Activated T-helper 1 cell treated with anti-CD3 and anti-CD28 coated beads, Interleukin-2, amount 50 U/mL, for 16 hours (primary cell): Measurements from ENCODE around the gene KDM2A.

Experiments used
- DNase-seq, 2 donors: peaks; one replicate each; pipeline ENCODE4 v3.0.0-alpha.2; 2020; ENCODE audit warnings: low read depth in 1 of 2, low spot score in 1 of 2

KDM2A gene

DNA sequence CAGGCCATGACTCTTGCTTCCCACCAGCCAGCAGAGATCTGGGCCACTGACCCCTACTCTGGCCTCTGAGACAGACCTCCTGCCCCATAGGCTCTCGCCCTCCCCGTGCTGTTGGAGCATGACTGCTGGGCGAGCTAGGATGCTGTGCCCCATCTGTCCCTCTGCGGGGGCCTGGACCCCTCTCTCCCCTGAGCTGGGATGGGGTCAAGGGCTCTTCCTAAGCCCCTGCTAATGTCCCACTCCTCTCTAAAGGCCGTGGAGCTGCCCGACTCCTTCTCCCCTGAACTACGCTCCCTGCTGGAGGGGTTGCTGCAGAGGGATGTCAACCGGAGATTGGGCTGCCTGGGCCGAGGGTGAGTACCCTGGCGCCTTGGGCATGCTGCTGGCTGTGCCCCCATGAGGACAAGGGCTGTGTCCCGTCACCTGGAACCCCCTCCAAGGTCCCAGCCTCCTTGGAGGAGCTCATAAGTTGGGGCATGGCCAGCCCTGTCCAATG lies 163.9 kb downstream of the KDM2A start:
- DNase-seq, result no peak

- DNase-seq, result no peak
Observed at GRCh38 chr11:67283481-67283963, 164.5 kb downstream of the KDM2A start.

DNA sequence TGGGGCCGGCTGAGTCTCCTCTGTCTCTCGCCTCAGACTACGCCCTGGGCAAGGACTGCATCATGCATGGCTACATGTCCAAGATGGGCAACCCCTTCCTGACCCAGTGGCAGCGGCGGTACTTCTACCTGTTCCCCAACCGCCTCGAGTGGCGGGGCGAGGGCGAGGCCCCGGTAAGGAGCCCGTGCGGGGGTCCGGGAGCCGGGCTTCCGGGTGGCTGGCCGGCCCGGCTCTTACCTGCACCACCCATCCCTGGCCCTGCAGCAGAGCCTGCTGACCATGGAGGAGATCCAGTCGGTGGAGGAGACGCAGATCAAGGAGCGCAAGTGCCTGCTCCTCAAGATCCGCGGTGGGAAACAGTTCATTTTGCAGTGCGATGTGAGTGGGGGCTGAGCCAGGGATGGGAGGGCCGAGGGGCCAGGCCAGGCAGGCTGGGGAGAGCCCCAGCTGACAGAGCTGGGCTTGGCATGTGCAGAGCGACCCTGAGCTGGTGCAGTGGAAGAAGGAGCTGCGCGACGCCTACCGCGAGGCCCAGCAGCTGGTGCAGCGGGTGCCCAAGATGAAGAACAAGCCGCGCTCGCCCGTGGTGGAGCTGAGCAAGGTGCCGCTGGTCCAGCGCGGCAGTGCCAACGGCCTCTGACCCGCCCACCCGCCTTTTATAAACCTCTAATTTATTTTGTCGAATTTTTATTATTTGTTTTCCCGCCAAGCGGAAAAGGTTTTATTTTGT lies 165.9 kb downstream of the KDM2A start:
- no peak for DNase-seq

DNA sequence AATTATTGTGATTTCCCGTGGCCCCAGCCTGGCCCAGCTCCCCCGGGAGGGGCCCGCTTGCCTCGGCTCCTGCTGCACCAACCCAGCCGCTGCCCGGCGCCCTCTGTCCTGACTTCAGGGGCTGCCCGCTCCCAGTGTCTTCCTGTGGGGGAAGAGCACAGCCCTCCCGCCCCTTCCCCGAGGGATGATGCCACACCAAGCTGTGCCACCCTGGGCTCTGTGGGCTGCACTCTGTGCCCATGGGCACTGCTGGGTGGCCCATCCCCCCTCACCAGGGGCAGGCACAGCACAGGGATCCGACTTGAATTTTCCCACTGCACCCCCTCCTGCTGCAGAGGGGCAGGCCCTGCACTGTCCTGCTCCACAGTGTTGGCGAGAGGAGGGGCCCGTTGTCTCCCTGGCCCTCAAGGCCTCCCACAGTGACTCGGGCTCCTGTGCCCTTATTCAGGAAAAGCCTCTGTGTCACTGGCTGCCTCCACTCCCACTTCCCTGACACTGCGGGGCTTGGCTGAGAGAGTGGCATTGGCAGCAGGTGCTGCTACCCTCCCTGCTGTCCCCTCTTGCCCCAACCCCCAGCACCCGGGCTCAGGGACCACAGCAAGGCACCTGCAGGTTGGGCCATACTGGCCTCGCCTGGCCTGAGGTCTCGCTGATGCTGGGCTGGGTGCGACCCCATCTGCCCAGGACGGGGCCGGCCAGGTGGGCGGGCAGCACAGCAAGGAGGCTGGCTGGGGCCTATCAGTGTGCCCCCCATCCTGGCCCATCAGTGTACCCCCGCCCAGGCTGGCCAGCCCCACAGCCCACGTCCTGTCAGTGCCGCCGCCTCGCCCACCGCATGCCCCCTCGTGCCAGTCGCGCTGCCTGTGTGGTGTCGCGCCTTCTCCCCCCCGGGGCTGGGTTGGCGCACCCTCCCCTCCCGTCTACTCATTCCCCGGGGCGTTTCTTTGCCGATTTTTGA lies 166.8 kb downstream of the KDM2A start:
- DNase-seq, result no peak

GRCh38 chr11:67286621-67287333 lies 167.7 kb downstream of the KDM2A start:
- no peak for DNase-seq

DNA sequence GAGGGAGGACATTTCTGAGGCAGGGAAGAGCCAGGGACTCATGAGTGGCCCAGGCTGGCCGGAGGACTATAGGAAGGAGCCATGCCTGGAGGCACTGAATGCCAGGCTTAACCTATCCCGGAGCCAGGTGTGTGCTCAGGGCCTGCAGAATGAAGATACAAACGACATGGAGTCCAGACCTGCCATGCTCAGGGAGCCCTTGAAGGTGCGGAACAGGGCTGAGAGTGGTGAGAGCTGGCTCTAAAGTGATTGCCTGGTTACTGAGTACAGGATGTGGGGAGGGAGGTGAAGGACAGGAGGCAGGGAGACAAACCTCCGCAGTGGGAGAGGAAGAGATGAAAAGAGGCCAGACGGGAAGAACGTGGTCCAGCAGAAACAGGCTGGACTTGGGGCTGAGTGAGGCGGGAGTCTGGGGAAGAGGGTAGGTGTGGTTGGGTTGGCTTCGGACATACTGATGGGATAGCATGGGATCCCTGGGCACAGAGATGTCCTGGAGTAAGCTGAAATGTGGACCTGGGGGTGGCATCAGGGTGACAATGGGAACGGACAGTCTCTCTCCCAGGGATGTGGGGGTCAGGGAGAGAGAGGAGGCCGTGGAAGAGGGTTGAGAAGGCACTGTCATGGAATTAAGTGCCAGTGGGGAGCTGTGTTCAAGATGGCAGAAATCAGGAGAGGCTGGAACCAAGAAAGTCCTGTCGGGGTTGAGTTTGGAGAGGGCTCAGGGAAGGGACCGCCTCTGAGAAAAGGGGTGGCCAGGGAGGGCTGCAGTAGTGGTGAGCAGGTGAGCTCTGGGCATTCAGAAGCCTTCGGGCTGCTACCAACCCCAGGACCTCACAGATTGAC lies 168.5 kb downstream of the KDM2A start:
- no peak for DNase-seq

DNA sequence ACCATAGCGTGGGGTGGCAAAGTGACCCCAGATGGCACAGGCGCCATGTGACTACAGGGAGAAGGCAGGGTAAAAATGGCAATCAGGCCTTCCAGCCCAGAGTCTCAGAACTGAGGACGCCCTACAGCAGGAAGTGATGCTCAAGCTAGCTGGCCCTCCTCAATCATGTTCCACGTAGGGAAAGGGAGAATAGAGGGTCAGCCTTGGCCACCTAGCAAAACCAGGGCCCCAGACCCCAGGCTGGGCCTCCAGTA lies 169.1 kb downstream of the KDM2A start:
- DNase-seq, result no peak

DNA sequence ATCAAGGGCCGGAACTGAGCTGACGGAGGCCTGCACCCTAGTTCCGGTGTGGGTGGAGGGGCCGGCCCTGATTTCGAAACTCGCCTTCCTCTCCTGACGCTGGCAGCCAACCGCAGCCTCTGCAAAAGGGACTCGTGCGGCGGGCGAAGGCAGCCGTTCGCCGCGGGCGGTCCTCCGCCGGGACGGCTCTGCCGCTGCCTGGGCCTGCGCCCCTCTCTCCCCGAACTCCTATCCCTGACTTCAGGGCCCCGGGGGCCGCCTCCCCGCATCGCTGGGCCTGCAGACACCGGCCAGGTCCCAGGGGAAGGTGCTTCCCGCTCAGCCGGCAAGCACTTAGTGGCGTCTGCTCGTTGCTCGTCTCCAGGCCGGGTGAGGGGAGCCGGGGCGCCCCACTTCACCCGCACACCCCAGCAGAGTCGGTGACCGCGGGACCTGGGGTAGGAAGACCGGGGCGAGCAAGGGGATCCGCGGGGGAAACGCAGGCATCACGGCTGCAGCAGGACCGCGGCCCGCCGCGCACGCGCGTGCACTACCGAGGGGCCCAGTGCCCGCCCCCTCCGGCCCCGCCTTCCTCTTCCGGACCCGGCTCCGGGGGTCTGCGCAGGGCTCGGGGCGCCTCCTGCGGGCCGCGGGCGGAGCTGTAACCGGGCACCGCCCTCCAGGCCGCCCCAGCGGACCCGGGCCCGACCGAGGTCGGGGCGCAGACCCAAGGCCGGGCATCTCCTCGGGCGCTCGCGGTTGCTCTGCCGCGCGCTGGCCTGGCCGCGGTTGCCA lies 169.6 kb downstream of the KDM2A start:
- peak; percentile 68 to 78 for DNase-seq

- no peak for DNase-seq
Observed at GRCh38 chr11:67289226-67289650, 170.2 kb downstream of the KDM2A start, which contains the start of gene ANKRD13D. TSS of gene ANKRD13D (plus strand) at chr11:67289303. CDS start at chr11:67289461, 158 bp downstream.

- DNase-seq, result no peak
Observed at GRCh38 chr11:67289651-67290479, 170.8 kb downstream of the KDM2A start.

GRCh38 chr11:67290801-67291200 lies 171.7 kb downstream of the KDM2A start:
- DNase-seq, result no peak

DNA sequence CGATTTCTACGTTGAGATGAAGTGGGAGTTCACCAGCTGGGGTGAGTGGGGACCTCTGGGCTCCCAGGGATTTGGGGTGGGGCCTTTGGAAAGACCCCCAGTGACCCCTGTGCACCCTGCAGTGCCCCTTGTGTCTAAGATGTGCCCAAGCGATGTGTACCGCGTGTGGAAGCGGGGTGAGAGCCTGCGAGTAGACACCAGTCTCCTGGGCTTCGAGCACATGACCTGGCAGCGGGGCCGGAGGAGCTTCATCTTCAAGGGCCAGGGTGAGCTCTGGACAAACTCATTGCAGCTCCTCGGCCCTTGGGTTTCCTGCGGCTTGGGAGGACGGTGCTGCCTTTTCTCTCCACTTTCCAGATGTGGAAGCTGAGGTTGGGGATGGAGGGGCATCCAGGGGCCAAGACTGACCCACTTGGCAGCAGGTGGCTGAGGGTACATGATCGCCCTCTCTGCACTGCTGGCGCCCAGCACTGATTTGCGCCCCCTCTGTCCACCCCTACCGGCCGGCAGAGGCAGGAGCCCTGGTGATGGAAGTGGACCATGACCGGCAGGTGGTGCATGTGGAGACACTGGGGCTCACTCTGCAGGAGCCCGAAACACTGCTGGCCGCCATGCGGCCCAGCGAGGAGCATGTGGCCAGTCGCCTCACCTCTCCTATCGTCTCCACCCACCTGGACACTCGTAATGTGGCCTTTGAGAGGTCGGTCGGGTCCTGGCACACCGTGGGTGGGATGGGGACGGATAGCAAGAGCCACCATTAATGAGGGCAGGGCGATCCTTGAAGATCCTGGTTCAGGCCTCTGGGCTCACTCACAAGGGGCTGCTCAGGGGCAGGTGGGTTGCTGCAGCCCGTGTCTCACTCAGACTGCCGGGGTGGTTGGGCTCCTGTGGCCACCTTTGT lies 172.7 kb downstream of the KDM2A start:
- no peak for DNase-seq

DNA sequence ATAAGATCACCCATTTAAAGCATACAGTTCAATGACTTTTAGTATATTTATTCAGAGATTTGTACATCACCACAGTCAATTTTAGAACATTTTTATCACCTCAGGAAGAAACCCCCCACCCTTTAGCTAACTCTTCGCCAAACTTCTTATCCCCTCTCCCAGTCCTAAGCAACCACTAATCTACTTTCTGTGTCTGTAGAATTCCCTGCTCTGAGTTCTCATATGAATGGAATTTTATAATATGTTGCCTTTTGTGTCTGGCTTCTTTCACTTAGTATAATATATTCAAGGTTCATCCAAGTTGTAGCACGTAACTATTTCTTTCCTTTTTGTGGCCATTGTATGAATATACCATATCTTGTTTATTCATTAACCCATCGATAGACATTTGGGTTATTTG lies 173.6 kb downstream of the KDM2A start:
- DNase-seq, result no peak

GRCh38 chr11:67293090-67293489 lies 174.0 kb downstream of the KDM2A start:
- DNase-seq, result no peak

DNA sequence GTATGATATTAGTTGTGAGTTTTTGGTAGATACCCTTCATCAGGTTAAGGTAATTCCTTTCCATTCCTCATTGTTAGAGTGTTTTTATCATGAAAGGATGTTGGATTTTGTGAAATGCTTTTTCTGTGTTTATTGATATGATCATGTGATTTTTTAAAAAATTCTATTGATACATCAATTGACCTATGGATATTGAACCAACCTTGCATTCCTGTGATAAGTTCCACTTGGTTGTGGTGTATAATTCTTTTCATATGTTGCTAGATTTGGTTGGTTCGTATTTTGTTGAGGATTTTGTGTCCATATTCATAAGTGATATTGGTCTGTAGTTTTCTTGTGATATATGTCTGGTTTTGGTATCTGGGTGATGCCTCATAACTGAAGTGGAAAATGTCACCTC lies 176.8 kb downstream of the KDM2A start:
- no peak for DNase-seq

- DNase-seq, result no peak
Observed at GRCh38 chr11:67298786-67299185, 179.7 kb downstream of the KDM2A start.

DNA sequence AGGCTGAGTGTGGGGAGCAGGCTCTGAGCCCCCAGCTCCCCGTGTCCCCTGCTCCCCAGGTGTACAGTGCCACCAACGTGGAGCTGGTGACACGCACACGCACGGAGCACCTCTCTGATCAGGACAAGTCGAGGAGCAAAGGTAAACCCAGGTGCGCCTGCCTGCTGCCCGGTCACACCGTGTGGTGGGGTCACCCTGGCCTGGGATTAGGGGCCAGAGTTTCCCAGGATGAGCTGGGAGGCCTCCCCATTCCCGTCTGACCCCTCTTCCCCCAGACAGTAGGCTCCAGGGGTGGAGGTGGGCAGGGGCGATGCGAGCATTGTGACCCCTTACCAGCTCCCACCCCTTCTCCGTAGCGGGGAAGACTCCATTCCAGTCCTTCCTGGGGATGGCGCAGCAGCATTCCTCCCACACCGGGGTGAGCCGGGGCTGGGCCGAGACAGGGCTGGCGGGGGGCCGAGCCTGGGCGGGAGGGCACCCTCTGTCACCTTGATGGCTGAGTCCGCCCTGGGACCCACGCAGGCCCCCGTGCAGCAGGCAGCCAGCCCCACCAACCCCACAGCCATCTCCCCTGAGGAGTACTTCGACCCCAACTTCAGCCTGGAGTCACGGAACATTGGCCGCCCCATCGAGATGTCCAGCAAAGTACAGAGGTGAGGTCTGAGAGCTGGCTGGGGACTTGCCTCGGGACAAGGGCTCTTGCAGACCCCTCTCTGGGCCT lies 180.6 kb downstream of the KDM2A start:
- DNase-seq, result no peak
